A673 (cell line): ENCODE measurements around the gene DDX50. TPM values are rescaled to one million over a fixed set of nuclear protein-coding genes. Genes with fewer than 3 reads are reported as not detected.

Experiments used
- Bru-seq: library from RNA; stranded (reverse); fragments of 400-500 nt; gene quantifications from one replicate; lab custom pipeline; 2021; lab: Mats Ljungman, UMichigan
- BruChase-seq, 2 experiments: library from RNA; stranded (reverse); fragments of 400-500 nt; gene quantifications; one replicate each; lab custom pipeline; 2021; lab: Mats Ljungman, UMichigan
- BruUV-seq: library from RNA; stranded (reverse); fragments of 400-500 nt; replicated peaks from 2 replicates; lab custom pipeline; 2021; lab: Mats Ljungman, UMichigan
- CTCF ChIA-PET: fragments of 300-600 bp; sonication (Branson Sonifier 250); formaldehyde crosslinking; loops from one replicate; lab custom pipeline; 2022; ENCODE audit warnings: antibody characterized with exemption; lab: Charles Lee
- POLR2A ChIA-PET: fragments of 300-600 bp; sonication (Branson Sonifier 250); formaldehyde crosslinking; loops from one replicate; lab custom pipeline; 2022; ENCODE audit warnings: antibody characterized with exemption; ENCODE audit not compliant: low non-redundant PET; lab: Charles Lee
- DNase-seq: peaks from one replicate; pipeline ENCODE4 v3.0.0-alpha.2; 2015; ENCODE audit warnings: low spot score
- H3K27ac ChIP-seq: fragments of 200-600 bp; sonication (generic); 2 replicates; pipeline ENCODE4 v1.5.1; 2016; ENCODE audit warnings: mixed run types, low read depth, mild to moderate bottlenecking, mixed read lengths, antibody characterized with exemption, low read length; ENCODE audit not compliant: poor library complexity, severe bottlenecking
- H3K27me3 ChIP-seq: fragments of 200-600 bp; sonication (generic); replicated peaks from 2 replicates; pipeline ENCODE4 v1.6.1; 2017; ENCODE audit warnings: mixed run types, low read depth, mild to moderate bottlenecking, mixed read lengths, antibody characterized with exemption, low read length; ENCODE audit not compliant: insufficient read depth, poor library complexity
- H3K36me3 ChIP-seq: fragments of 200-600 bp; sonication (generic); 2 replicates; pipeline ENCODE4 v1.6.1; 2016; ENCODE audit warnings: mixed run types, mild to moderate bottlenecking, mixed read lengths, antibody characterized with exemption, low read length; ENCODE audit not compliant: insufficient read depth, poor library complexity, severe bottlenecking
- H3K4me1 ChIP-seq: fragments of 200-600 bp; sonication (generic); 2 replicates; pipeline ENCODE4 v1.6.1; 2017; ENCODE audit warnings: mixed run types, mild to moderate bottlenecking, mixed read lengths, antibody characterized with exemption, low read length; ENCODE audit not compliant: insufficient read depth, poor library complexity, severe bottlenecking
- H3K4me3 ChIP-seq: fragments of 200-600 bp; sonication (generic); 2 replicates; pipeline ENCODE4 v1.5.1; 2016; ENCODE audit warnings: low read depth, mixed run types, mild to moderate bottlenecking, mixed read lengths, low read length; ENCODE audit not compliant: poor library complexity, severe bottlenecking
- H3K9me3 ChIP-seq: fragments of 200-600 bp; sonication (generic); 2 replicates; pipeline ENCODE4 v1.6.1; 2016; ENCODE audit warnings: mixed run types, low read depth, mild to moderate bottlenecking, mixed read lengths, antibody characterized with exemption, low read length; ENCODE audit not compliant: poor library complexity, severe bottlenecking
- EZH2 ChIP-seq: fragments of 200-600 bp; sonication (generic); IDR thresholded peaks from 2 replicates; pipeline ENCODE4 v1.6.1; 2017; ENCODE audit warnings: borderline replicate concordance, low read depth, mild to moderate bottlenecking, mixed read lengths, antibody characterized with exemption, low read length; ENCODE audit not compliant: poor library complexity, severe bottlenecking
- intact Hi-C: fragments of 100-400 bp; cut with micrococcal nuclease; formaldehyde crosslinking; loops from one replicate; pipeline ENCODE4 v1.10.0; 2022; ENCODE audit not compliant: unreplicated experiment
- long read RNA-seq: library from polyadenylated mRNA; stranded (forward); transcript quantifications from one replicate; pipeline ENCODE4 v2.0.0, GENCODE V29; 2022
- total RNA-seq: library from RNA; stranded (reverse); gene quantifications from 2 replicates; pipeline ENCODE4 v1.2.3, GENCODE V29; 2021
- TF ChIP-seq, protein P1 (sequence below): fragments of 300-800, 200-600 bp; sonication (generic); conservative IDR thresholded peaks from 2 replicates; pipeline ENCODE4 v1.5.1; 2017; ENCODE audit warnings: low read depth, mild to moderate bottlenecking, antibody characterized with exemption, low read length, moderate library complexity, mixed read lengths

DDX50 gene
- total RNA-seq (46.1 and 50.1 TPM in 2 replicates), Bru-seq, nascent RNA (percentile 85 among the genes with signal in this experiment), BruChase-seq, experiment 1, labeled RNA remaining after a 2-hour chase (percentile 79 among the genes with signal in this experiment), BruChase-seq, experiment 2, labeled RNA remaining after a 6-hour chase (percentile 85 among the genes with signal in this experiment)
- long read RNA-seq, transcript DDX50-201 (15 exons, 2,538 nt), result major isoform, 69 of 99 reads
- long read RNA-seq, partial matches to known transcripts, result 4 of 99 reads
- long read RNA-seq, other reads (novel, unspliced or antisense), result 26 of 99 reads

DNA sequence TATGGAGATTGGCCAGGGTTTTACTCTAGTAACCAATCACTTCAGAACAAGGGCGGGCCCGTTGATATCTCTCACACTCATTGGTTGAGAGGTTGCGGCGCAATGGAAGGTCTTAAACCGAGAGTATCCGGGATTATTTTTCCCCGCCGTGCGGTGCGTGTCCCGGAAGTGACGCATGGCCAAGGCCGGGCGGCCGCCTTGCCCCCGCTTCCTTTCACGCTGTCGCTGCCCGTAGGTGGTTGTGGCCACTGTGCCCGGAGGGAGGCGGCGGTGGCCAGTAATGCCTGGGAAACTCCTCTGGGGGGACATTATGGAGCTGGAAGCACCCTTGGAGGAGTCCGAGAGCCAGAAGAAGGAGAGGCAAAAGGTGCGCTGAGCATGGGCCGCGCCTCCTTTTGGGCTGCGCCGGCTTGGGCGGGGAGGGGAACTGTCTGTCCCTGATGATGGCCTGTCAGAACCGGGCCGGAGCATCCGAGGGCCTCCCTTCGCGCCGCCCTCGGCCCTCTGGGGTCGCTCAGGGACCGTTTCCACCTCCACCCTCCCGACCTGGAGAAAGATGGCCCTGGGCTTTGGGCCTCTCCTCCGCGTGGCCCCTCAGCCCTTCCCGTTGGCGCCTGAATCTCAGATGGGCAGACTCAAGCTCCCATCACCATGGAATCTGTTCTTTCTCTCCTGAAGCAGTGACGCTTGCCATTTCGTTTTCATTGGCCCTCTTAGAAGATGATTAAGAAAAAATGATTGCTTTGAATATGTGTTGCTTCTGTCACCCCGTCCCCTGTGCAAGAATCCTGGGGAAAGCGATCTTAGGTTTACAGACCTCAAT is at the start of gene DDX50:
TSS of gene DDX50 (plus strand) at position 211 of the 823 bp plus-strand sequence. CDS start at position 281, 70 bp downstream.
- H3K27ac ChIP-seq, result peak within 1 kb of the TSS; percentile 98
- TSS peak; percentile 59 for BruUV-seq
- H3K4me1 ChIP-seq, result peaks cover 17% of the 10 kb centered on the region
- H3K4me3 ChIP-seq, result peak within 1 kb of the TSS; percentile 85
- intact Hi-C loops, result loop anchor here (5.0 to 10.0 kb wide), 2 partner anchors 56 to 347 kb away; partner anchors contain the start of gene DDX21
- ChIA-PET POLR2A (no interaction called here), CTCF (no interaction called here)
- DNase-seq, result peak; percentile 100
- no peaks in the 10 kb centered on the region for H3K9me3 ChIP-seq
- peaks cover 11% of the 10 kb centered on the region for H3K36me3 ChIP-seq
- TF ChIP-seq, protein P1, sequence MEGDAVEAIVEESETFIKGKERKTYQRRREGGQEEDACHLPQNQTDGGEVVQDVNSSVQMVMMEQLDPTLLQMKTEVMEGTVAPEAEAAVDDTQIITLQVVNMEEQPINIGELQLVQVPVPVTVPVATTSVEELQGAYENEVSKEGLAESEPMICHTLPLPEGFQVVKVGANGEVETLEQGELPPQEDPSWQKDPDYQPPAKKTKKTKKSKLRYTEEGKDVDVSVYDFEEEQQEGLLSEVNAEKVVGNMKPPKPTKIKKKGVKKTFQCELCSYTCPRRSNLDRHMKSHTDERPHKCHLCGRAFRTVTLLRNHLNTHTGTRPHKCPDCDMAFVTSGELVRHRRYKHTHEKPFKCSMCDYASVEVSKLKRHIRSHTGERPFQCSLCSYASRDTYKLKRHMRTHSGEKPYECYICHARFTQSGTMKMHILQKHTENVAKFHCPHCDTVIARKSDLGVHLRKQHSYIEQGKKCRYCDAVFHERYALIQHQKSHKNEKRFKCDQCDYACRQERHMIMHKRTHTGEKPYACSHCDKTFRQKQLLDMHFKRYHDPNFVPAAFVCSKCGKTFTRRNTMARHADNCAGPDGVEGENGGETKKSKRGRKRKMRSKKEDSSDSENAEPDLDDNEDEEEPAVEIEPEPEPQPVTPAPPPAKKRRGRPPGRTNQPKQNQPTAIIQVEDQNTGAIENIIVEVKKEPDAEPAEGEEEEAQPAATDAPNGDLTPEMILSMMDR, result no peak
- TF ChIP-seq EZH2, result no peak
- H3K27me3 ChIP-seq, result no peaks in the 10 kb centered on the region

DNA sequence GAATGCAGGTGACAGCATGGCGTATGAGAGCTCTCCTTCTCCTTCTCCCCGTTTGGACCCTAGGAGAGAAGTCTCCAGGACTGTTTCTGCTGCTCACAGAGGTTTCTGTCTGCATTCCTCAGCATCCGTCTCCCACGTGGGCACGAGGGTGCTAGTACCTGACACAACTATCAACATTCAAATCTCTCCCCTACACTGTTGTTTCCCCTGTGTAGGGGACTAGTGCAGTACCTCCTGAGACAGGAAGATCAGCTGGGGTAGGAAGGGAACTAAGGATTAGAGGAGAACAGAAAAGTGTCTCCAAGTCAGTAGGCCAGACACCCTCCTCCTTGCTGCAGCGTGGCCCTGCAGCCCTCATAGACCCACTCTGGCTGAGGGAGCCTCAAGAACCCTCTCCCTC is 44.8 kb upstream of the DDX50 start:
- POLR2A ChIA-PET, result no interaction called here

DNA sequence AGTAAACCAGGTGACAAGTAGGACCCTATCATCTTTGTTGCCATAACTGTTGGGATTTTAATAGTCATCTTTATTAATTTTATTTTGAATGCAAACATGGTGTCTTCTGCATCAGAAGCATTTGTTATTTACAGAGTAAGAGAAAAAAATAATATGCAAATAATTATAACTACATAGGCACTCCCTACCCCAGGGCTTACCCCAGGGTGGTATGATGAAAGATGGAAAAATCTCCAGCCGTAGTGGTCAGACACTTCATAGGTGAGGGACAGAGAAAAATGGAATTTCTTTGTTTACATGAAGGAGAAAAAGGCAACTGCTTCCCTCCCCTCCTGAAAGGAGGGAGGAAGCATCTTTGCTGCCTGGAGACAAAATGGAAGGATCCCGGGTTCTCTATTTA is 44.1 kb upstream of the DDX50 start:
- Histone ChIP-seq H3K9me3 (peaks cover 11% of the 10 kb centered on the region), H3K4me1 (no peaks in the 10 kb centered on the region), H3K4me3 (no peak overlapping the region), H3K27me3 (no peaks in the 10 kb centered on the region), H3K27ac (no peak overlapping the region), H3K36me3 (no peaks in the 10 kb centered on the region)
- POLR2A ChIA-PET, result no interaction called here
- no peak for DNase-seq
- no TSS peak for BruUV-seq
- CTCF ChIA-PET, result no interaction called here
- TF ChIP-seq, protein P1, result no peak
- TF ChIP-seq EZH2, result no peak
- intact Hi-C loops, result no loop called here

More for the DNA sequence above, 44.8 kb upstream of the DDX50 start:
- no peak for DNase-seq
- H3K27me3 ChIP-seq, result no peaks in the 10 kb centered on the region
- no peak overlapping the region for H3K27ac ChIP-seq
- H3K9me3 ChIP-seq, result peaks cover 5% of the 10 kb centered on the region
- TF ChIP-seq, protein P1, result no peak
- TF ChIP-seq EZH2, result no peak
- intact Hi-C loops, result no loop called here
- H3K36me3 ChIP-seq, result no peaks in the 10 kb centered on the region
- CTCF ChIA-PET, result no interaction called here
- no peak overlapping the region for H3K4me3 ChIP-seq
- BruUV-seq, result no TSS peak
- H3K4me1 ChIP-seq, result no peaks in the 10 kb centered on the region
